Left colon (tissue), 2 donors: ENCODE results near the gene ZP2. TPM values are rescaled to one million over a fixed set of nuclear protein-coding genes. Genes with fewer than 3 reads are reported as not detected.
"Not testable (repeated sequence)": the region's sequence is repeated elsewhere in the genome, so short reads cannot be mapped to it uniquely, and the experiment has no call there.

Source experiments
- ATAC-seq: fragments of 200-7000 bp; cut with Tn5 transposase; one replicate; pipeline ENCODE4 v1.9.1; 2020; ENCODE audit warnings: mild to moderate bottlenecking, moderate library complexity
- DNase-seq, 2 donors: peaks; one replicate each; pipeline ENCODE4 v3.0.0-alpha.2; 2020
- intact Hi-C, 2 donors: fragments of 100-400 bp; cut with DNase I in 1 of 2; cut with micrococcal nuclease in 1 of 2; formaldehyde crosslinking; loops; one replicate each; pipeline versions ENCODE4 v1.11.2 to v1.14.0; 2022; cut with DNase I, micrococcal nuclease
- total RNA-seq, 2 donors: library from RNA; stranded (reverse); fragmentation: NEBNext Ultra II Directional; extraction: Animal tissue kit (Norgen Biotek cat#: 25700); gene quantifications; one replicate each; pipeline ENCODE4 v1.2.1, GENCODE V29; 2021
- donor health status: DM: no; HTN: no; CAD: no.
- donor health status: DM: yes; HTN: yes; CAD: no.

Gene ZP2
- total RNA-seq, 2 donors from 2014 or later, result 0.18 TPM; not detected in 1

DNA sequence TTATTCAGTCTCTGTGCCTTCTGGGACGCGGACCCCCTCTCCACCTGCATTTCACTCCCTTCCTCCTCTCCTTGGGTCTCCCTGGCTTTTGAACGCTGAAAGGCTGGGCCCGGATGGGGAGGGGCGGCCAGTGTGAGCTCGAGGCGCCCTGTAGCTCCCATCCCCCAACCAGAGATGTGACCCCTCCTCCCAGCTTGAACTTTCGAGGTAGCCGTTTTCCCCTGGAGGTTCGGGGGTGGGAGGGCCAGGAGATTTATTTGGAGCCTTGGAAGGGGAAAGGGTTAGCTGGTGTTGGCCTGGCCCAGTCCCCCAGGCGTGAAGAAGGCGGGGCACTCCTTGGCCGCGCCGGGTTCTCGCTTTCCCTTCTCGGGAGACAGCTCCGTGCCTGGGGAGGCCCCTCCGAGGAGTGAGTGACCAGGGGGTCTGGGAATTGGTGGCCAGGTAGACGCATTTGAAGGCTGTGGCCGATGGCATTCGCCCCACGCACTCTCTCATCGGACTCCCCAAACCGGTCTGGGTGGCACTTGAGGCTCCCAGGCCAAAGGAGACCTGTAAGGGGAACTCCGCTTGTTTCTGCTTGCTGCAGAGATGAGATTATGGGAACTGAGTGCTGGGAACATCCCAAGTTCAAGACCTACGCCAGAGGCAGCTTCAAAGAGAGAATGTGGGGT lies 52.0 kb downstream of the ZP2 start:
- ATAC-seq (peak; percentile 55), DNase-seq (peak; percentile 54 to 62)
- intact Hi-C loops, result loop anchor here in 1 of 2 donors (10.0 kb wide), 1 partner anchor 145 kb away; no protein-coding TSS in a partner anchor

DNA sequence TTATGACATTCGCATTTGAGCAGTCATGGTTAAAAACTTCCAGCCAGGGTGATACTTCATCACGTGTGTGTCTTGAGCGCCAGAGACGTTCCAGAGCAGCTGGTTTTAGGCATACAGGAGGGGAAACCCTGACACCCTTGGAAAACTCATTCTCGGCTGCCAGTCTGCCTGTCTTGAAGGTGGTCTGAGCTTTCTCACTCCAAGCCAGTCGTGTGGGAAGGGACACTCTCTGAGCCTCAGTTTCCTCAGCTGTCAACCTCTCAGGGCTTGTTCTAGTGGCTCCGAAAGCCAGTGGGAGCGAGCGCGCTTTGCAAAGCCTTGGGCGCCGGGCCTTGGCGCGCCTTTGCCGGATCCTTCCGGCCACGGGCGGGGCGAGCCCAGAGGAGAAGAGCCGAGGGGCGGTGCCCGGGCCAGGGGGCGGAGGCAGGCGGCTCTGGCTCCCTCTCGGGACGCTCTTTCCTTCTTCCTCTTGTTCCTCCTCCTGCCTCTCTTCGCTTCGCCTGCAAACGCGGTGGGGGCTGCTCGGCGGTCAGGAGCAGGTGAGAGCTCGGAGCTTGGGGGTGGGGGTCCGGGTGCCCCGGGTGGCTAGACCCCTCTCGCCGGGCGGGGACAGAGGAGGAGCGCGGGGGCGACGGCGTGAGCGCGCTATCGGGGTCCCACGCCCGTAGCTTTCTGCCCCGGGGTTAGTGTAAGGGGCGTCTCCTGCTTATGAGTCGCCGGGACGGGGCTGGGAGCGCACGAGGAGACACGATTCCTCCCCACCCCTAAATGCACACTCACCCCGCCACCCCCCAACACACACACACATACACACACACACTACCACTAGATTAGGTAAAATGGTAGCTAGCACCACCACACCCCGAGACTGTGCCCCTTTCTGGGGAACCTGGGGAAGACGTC lies 52.9 kb downstream of the ZP2 start, which contains the start of gene LDAF1:
Gene LDAF1 (plus strand): TSS at position 467 of the 903 bp plus-strand sequence. CDS start 2,509 bp downstream, outside the sequence.
- ATAC-seq (peak; percentile 94), DNase-seq (peak; percentile 87 to 92)
- intact Hi-C loops, result loop anchor here in 1 of 2 donors (10.0 kb wide), 1 partner anchor 146 kb away; no protein-coding TSS in a partner anchor

DNA sequence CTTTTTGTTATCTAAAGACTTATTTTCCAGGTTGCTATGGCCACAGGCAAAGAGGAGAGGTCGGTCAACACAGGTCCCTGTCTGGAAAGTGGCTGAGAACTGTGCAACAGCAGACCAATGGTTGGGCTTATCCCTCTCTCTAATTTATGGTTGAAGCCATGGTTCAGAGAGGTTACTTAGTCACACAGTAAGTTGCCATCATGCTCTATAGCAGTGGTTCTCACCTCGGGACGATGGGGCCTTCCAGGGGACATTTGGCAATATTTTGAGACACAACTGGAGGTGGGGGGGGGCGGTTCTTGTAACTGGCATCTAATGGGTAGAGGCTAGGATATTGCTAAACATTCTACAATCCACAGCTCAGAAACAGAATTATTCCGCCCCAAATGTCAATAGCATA lies 53.7 kb downstream of the ZP2 start:
- peak in 1 of 2 donors; percentile 28 for DNase-seq
- intact Hi-C loops, result loop anchor here in 1 of 2 donors (10.0 kb wide), 1 partner anchor 147 kb away; no protein-coding TSS in a partner anchor
- ATAC-seq, result no peak

DNA sequence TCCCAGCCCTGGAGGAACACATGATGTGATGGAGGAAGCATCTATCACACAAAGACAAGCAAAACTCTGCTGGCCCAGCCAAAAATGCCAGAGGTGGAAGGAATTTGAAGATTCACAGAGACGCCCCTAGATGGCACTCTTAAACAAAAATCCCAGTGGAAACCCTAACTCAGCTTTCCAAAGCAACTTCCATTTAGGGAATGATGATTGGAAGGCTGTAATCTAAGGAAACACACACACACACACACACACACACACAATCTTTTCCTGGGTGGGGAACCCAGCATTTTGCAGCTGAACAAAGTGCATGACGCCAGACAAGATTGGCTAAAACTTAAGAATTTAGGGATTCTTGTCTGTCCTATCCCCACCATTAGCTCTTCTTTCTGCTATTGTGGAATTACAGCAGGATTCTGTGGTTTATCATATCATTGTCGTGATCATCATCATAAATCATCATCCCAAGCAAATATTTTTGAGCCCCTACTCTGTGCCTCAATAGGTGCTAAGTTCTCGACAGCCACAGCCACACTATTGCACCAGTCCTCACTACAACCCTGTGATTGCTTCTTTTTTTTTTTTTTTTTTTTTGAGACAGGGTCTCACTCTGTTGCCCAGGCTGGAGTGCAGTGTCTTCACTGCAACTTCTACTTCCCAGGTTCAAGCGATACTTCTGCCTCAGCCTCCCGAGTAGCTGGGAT lies 54.5 kb downstream of the ZP2 start:
- DNase-seq, result peak in 1 of 2 donors; percentile 20
- peak; percentile 34 for ATAC-seq
- intact Hi-C loops, result loop anchor here in 1 of 2 donors (10.0 kb wide), 1 partner anchor 148 kb away; no protein-coding TSS in a partner anchor

DNA sequence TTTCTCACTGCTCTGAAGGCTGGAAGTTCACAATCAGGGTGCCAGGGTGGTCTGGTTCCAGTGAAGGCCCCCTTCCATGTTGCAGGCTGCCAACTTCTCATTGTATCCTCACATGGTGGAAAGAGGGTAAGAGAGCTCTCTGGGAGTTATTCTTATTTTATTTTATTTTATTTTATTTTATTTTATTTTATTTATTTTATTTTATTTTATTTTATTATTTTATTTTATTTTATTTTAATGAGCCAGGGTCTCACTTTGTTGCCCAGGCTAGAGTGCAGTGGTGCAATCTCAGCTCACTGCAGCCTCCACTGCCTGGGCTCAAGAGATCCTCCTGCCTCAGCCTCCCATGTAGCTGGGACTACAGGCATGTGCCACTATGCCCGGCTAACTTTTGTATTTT lies 55.4 kb downstream of the ZP2 start:
- intact Hi-C loops, result loop anchor here in 1 of 2 donors (10.0 kb wide), 1 partner anchor 149 kb away; no protein-coding TSS in a partner anchor

DNA sequence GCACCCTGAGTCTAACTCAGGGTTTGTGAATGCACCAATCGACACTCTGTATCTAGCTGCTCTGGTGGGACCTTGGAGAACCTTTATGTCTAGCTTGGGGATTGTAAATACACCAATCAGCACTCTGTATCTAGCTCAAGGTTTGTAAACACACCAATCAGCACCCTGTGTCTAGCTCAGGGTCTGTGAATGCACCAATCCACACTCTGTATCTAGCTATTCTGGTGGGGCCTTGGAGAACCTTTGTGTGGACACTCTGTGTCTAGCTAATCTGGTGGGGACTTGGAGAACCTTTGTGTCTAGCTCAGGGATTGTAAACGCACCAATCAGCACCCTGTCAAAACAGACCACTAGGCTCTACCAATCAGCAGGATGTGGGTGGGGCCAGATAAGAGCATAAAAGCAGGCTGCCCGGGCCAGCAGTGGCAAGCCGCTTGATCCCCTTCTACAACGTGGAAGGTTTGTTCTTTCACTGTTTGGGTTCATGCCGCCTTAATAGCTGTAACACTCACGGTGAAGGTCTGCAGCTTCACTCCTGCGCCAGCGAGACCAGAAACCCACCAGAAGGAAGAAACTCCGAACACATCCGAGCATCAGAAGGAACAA lies 58.1 kb downstream of the ZP2 start:
- not testable (repeated sequence) for ATAC-seq, DNase-seq
- intact Hi-C loops, result loop anchor here in 1 of 2 donors (10.0 kb wide), 1 partner anchor 152 kb away; no protein-coding TSS in a partner anchor

More for the DNA sequence above, 55.4 kb downstream of the ZP2 start:
- DNase-seq, ATAC-seq: not testable (repeated sequence)

DNA sequence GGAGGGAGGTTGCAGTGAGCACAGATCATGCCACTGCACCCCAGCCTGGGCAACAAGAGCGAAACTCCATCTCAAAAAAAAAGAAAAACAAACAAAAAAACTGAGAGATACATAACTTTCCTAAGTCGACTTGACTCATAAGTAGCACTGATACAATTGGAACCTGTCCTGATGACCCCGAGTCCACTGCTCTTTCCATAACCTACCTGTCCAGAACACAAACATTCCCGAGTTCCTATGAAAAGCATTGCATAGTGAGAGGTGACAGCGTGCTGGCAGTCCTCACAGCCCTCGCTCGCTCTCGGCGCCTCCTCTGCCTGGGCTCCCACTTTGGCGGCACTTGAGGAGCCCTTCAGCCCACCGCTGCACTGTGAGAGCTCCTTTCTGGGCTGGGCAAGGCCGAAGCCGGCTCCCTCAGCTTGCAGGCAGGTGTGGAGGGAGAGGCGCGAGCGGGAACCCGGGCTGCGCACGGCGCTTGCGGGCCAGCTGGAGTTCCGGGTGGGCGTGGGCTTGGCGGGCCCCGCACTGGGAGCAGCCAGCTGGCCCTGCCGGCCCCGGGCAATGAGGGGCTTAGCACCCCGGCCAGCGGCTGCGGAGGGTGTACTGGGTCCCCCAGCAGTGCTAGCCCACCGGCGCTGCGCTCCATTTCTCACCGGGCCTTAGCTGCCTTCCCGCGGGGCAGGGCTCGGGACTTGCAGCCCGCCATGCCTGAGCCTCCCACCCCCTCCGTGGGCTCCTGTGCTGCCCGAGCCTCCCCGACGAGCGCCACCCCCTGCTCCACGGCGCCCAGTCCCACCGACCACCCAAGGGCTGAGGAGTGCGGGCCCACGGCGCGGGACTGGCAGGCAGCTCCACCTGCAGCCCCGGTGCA lies 59.0 kb downstream of the ZP2 start:
- not testable (repeated sequence) for DNase-seq, ATAC-seq
- intact Hi-C loops, result loop anchor here in 1 of 2 donors (10.0 kb wide), 1 partner anchor 152 kb away; no protein-coding TSS in a partner anchor

DNA sequence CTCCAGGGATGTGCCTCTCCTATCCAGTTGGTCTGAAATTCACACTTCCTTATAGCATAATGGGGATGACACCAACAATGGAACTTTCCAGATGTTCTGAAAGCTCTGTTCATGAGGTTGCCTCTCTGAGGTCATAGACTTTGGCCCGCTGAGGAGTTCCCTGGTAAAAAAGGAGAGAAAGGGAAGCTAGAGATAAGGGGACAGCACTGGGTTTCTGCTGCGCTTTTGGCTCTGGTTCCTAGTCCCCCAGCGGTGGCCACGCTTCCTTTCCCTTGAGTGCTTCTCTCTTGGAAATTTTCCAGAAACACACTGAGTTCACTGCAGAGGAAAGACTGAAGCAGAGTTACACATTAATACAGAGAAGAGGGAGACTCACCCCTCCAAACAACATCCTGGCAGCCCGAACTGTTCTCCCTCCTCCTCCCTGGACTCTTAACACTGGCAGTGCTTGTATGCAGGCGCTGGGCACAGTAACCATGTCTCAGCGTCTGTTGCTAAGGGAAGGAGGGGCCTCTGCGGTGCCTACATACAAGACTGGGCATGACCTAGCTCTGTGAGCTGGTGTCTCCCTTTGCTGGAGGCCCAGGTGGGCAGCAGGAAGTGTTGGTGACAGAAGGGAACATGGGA lies 60.9 kb downstream of the ZP2 start, which contains the start of gene DNAH3:
Gene DNAH3 (minus strand): TSS at position 472 of the 627 bp plus-strand sequence. CDS start 527 bp downstream, outside the sequence.
- intact Hi-C loops, result loop anchor here in 1 of 2 donors (10.0 kb wide), 1 partner anchor 154 kb away; no protein-coding TSS in a partner anchor
- DNase-seq (peak in 1 of 2 donors; percentile 22), ATAC-seq (peak; percentile 91)

Other genes starting within 250 kb of the ZP2 start
- 1 to 10 TPM; 4.8 to 4.9 TPM for gene DNAH3, start 60.7 kb downstream of the ZP2 start, total RNA-seq
- gene LDAF1, start 52.9 kb downstream of the ZP2 start, total RNA-seq, result 10 to 100 TPM; 35.1 to 58.9 TPM
- 10 to 100 TPM; 47.2 to 56.1 TPM for gene ANKS4B, start 22.1 kb upstream of the ZP2 start, total RNA-seq
- 10 to 100 TPM; 12.9 to 15.7 TPM for gene CRYM, start 66.7 kb upstream of the ZP2 start, total RNA-seq